NB4 (cell line): Measurements from ENCODE around the gene PAM16.

ENCODE experiments used
- DNase-seq: peaks from one replicate; pipeline ENCODE4 v3.0.0; 2010; ENCODE audit warnings: low read depth
- H3K4me3 ChIP-seq: one replicate; pipeline ENCODE4 v1.5.1; 2011; ENCODE audit warnings: mild to moderate bottlenecking, low read depth, low read length, moderate library complexity
- MYC ChIP-seq: IDR thresholded peaks from 2 replicates; pipeline ENCODE4 v1.6.1; 2011; ENCODE audit warnings: low read depth, low read length
- POLR2A ChIP-seq: IDR thresholded peaks from 2 replicates; pipeline ENCODE4 v1.6.1; 2011; ENCODE audit warnings: mild to moderate bottlenecking; ENCODE audit not compliant: insufficient read length; ENCODE audit errors: extremely low read depth
- TF ChIP-seq, protein P1 (sequence below): IDR thresholded peaks from one replicate; pipeline ENCODE4 v1.5.1; 2012; ENCODE audit warnings: low read depth, low read length
- TF ChIP-seq, protein P2 (sequence below): IDR thresholded peaks from 2 replicates; pipeline ENCODE4 v1.6.1; 2011; ENCODE audit warnings: low read depth, low read length

Gene PAM16

GRCh38 chr16:4387781-4388180 is 36.7 kb upstream of the PAM16 start:
- DNase-seq = no peak
- no peak overlapping the region for H3K4me3 ChIP-seq
- TF ChIP-seq, protein P1, sequence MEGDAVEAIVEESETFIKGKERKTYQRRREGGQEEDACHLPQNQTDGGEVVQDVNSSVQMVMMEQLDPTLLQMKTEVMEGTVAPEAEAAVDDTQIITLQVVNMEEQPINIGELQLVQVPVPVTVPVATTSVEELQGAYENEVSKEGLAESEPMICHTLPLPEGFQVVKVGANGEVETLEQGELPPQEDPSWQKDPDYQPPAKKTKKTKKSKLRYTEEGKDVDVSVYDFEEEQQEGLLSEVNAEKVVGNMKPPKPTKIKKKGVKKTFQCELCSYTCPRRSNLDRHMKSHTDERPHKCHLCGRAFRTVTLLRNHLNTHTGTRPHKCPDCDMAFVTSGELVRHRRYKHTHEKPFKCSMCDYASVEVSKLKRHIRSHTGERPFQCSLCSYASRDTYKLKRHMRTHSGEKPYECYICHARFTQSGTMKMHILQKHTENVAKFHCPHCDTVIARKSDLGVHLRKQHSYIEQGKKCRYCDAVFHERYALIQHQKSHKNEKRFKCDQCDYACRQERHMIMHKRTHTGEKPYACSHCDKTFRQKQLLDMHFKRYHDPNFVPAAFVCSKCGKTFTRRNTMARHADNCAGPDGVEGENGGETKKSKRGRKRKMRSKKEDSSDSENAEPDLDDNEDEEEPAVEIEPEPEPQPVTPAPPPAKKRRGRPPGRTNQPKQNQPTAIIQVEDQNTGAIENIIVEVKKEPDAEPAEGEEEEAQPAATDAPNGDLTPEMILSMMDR = no peak
- TF ChIP-seq POLR2A = no peak
- TF ChIP-seq, protein P2, sequence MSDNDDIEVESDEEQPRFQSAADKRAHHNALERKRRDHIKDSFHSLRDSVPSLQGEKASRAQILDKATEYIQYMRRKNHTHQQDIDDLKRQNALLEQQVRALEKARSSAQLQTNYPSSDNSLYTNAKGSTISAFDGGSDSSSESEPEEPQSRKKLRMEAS = no peak
- no peak for TF ChIP-seq MYC

DNA sequence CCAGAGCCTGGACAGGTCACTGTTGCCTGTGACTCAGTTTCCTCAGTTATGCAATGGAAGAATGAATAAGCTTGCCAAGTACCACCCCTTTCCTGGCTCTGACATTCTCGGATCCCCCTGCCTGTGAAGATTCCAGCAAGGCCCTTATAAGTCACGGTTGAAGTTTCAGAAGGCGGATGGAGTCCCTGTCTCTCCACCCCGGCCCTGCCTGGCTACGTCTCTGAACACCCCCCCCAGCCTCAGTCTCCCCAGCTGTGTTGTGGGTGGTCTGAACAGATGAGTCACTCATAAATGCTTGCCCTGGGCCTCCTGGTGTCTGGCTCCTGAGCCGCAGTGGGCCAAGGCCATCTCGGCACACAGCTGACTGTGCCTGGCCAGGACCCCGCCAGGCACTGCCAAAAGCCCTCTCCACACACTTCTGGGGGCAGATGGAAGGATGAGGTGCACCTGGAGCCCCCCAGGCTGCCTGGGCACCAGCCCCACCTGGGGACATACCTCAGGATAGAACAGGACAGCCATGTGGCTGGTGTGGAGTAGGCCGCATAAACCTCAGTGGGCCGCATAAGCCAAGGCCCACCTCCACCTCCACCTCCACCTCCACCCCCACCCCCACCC is 35.9 kb upstream of the PAM16 start:
- DNase-seq = no peak
- TF ChIP-seq, protein P2 = no peak
- TF ChIP-seq POLR2A = no peak
- TF ChIP-seq, protein P1 = no peak
- no peak for TF ChIP-seq MYC
- no peak overlapping the region for H3K4me3 ChIP-seq

DNA sequence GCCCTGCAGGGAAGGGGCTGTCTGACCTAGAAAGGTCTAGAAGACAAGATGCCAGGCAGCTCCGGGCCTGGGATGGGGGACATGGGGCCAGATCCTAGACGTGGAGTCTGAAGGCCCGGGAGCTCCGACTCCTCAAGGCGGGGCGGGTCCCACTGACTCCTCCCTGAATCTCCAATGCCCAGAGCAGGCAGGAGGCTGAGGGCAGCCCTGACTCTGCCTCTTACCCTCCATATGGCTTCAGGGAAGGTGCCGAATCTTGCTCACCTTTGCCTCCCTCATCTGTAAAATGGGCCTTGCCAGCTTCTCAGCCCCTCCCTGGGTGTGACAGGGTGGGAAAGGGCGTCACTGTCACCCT is 35.3 kb upstream of the PAM16 start:
- TF ChIP-seq, protein P1 = no peak
- TF ChIP-seq, protein P2 = no peak
- no peak for TF ChIP-seq MYC
- TF ChIP-seq POLR2A = no peak
- no peak for DNase-seq
- no peak overlapping the region for H3K4me3 ChIP-seq

GRCh38 chr16:4385789-4386450 is 34.8 kb upstream of the PAM16 start:
- no peak for TF ChIP-seq MYC
- TF ChIP-seq, protein P1 = no peak
- TF ChIP-seq POLR2A = no peak
- TF ChIP-seq, protein P2 = no peak
- no peak overlapping the region for H3K4me3 ChIP-seq
- DNase-seq = no peak

GRCh38 chr16:4385066-4385788 is 34.1 kb upstream of the PAM16 start:
- no peak for TF ChIP-seq MYC
- TF ChIP-seq, protein P2 = peak; percentile 46; the same call in 1 of the 2 replicates
- no peak overlapping the region for H3K4me3 ChIP-seq
- DNase-seq = no peak

DNA sequence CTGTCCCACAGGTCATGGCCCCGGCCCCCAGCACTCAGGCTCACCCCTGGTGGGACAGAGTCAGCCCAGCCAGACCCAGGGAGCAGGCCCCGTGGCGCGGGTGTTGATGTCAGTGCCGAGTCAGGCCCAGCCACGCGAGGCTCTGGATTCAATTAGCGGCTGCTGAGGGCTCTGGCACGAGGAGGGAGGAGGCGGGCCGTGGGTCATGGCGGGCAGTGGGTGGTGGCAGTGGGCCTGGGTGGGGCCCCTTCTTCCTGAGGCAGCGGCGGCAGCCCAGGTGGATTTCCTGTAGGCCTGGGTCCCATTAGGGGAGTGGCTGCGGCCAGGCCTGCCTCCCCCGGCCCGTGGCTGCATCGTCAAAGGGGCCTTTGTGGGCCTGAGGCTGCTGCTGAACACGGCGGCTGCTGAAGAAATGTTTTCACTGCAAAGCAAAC is 33.4 kb upstream of the PAM16 start:
- DNase-seq = peak; percentile 59
- H3K4me3 ChIP-seq = no peak overlapping the region
- TF ChIP-seq, protein P1 = no peak
- TF ChIP-seq POLR2A (no peak), MYC (no peak)
- TF ChIP-seq, protein P2 = no peak
